ENCODE measurements around the gene DNAJC22. TPM values are rescaled to one million over a fixed set of nuclear protein-coding genes. Genes with fewer than 3 reads are reported as not detected.
A peak's percentile ranks its signal among the peaks of the same experiment; 100 is the strongest.

DNAJC22 gene
- total and polyA plus RNA-seq, 9 of the 15 experiments (the other 6 are each of a cell fraction or from before 2014, with no cell fraction given), result 0.10 to 1.2 (median 0.47) TPM

DNA sequence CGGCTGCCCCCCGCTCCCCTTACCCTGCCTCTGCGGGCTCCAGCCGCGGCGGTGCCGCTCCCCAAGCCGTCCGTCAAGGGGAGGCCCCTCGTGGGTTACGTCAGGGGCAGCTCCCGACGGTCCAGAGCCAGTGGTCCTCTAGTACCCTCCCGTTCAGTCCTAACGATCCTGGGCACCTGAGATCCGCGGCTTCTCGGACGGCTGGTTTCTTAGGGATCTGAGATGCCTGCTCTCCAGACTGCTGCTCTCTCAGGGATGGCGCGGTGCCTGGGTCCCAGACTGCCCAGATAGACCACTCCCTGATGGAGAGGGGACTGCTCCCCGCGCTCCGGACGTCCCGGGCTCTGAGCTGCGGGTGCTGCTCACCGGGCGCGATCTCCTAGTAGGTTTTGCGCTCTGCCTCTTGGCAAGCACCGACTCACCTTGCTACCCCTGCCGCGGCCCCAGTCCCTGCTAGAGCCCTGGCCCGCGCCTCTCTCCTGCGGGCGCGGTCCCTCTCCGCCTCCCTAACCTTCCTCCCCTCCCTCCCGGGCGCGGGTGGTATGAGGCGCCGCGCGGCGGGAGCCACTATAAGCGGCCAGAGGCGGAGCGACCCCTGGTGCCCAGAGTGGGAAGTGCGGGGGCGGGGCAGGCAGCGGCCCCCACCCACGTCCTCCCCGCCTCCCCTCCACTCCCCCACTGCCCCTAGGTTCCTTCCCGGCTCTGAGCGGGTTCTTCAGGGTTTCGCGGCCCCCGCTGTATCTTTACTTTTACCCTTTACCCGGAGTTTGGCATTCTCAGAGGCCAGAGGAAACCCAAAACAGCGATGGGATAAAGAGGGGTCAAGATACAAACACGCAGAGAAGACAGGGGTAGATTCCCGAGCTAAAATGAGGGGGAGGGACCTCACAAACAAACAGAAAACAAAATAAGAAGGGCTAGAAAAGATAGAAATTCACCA is 9.8 kb upstream of the DNAJC22 start, which contains the start of gene C1QL4 (continued):
- TF ChIP-seq, protein P1, sequence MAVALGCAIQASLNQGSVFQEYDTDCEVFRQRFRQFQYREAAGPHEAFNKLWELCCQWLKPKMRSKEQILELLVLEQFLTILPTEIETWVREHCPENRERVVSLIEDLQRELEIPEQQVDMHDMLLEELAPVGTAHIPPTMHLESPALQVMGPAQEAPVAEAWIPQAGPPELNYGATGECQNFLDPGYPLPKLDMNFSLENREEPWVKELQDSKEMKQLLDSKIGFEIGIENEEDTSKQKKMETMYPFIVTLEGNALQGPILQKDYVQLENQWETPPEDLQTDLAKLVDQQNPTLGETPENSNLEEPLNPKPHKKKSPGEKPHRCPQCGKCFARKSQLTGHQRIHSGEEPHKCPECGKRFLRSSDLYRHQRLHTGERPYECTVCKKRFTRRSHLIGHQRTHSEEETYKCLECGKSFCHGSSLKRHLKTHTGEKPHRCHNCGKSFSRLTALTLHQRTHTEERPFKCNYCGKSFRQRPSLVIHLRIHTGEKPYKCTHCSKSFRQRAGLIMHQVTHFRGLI (CRISPR knock-in tag; IDR thresholded peaks at IDR 0.05), result no peak
- TF ChIP-seq POLR2AphosphoS5 (IDR thresholded peaks at IDR 0.05; ENCODE audit: control insufficient read depth, insufficient read depth, low read depth, low read length) (no peak), BRCA1 (IDR thresholded peaks at IDR 0.05) (no peak), BRCA1 (CRISPR knock-in tag; IDR thresholded peaks at IDR 0.05) (no peak), ZFPM2 (CRISPR knock-in tag; IDR thresholded peaks at IDR 0.05) (no peak), KLF13 (tag; IDR thresholded peaks at IDR 0.05; ENCODE audit: borderline replicate concordance, low read depth) (0 out of 2 replicates have a peak, but pooled peaks have one; percentile 28), ZNF134 (CRISPR knock-in tag; conservative IDR thresholded peaks at IDR 0.05) (no peak), XRCC5 (IDR thresholded peaks at IDR 0.05; ENCODE audit: low read depth, low read length) (peak; percentile 58; the same call in 1 of the 2 replicates), HDAC3 (IDR thresholded peaks at IDR 0.05; ENCODE audit: borderline replicate concordance, partially characterized antibody) (no peak), POLR2AphosphoS2 (IDR thresholded peaks at IDR 0.05; ENCODE audit: low read length) (no peak), ZFX (CRISPR knock-in tag; IDR thresholded peaks at IDR 0.05) (peak; percentile 43; the same call in 1 of the 2 replicates), DPF2 (IDR thresholded peaks at IDR 0.05) (no peak), ZNF184 (CRISPR knock-in tag; IDR thresholded peaks at IDR 0.05) (no peak), NFYB (IDR thresholded peaks at IDR 0.05; ENCODE audit: extremely low read depth, insufficient read length) (no peak), HNRNPH1 (optimal IDR thresholded peaks at IDR 0.05; ENCODE audit: low read depth, low read length) (no peak), PCBP2 (IDR thresholded peaks at IDR 0.05; ENCODE audit: low read depth, low read length, poor library complexity, severe bottlenecking) (no peak), ZKSCAN1 (IDR thresholded peaks at IDR 0.05; ENCODE audit: low read depth, low read length) (no peak), LARP7 (IDR thresholded peaks at IDR 0.05) (no peak), FOSL1 (tag; conservative IDR thresholded peaks at IDR 0.05) (no peak)
- TF ChIP-seq, protein P2, sequence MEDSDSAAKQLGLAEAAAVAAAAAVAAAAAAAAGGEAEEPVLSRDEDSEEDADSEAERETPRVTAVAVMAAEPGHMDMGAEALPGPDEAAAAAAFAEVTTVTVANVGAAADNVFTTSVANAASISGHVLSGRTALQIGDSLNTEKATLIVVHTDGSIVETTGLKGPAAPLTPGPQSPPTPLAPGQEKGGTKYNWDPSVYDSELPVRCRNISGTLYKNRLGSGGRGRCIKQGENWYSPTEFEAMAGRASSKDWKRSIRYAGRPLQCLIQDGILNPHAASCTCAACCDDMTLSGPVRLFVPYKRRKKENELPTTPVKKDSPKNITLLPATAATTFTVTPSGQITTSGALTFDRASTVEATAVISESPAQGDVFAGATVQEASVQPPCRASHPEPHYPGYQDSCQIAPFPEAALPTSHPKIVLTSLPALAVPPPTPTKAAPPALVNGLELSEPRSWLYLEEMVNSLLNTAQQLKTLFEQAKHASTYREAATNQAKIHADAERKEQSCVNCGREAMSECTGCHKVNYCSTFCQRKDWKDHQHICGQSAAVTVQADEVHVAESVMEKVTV (CRISPR knock-in tag; IDR thresholded peaks at IDR 0.05), result no peak
- TF ChIP-seq, protein P3, sequence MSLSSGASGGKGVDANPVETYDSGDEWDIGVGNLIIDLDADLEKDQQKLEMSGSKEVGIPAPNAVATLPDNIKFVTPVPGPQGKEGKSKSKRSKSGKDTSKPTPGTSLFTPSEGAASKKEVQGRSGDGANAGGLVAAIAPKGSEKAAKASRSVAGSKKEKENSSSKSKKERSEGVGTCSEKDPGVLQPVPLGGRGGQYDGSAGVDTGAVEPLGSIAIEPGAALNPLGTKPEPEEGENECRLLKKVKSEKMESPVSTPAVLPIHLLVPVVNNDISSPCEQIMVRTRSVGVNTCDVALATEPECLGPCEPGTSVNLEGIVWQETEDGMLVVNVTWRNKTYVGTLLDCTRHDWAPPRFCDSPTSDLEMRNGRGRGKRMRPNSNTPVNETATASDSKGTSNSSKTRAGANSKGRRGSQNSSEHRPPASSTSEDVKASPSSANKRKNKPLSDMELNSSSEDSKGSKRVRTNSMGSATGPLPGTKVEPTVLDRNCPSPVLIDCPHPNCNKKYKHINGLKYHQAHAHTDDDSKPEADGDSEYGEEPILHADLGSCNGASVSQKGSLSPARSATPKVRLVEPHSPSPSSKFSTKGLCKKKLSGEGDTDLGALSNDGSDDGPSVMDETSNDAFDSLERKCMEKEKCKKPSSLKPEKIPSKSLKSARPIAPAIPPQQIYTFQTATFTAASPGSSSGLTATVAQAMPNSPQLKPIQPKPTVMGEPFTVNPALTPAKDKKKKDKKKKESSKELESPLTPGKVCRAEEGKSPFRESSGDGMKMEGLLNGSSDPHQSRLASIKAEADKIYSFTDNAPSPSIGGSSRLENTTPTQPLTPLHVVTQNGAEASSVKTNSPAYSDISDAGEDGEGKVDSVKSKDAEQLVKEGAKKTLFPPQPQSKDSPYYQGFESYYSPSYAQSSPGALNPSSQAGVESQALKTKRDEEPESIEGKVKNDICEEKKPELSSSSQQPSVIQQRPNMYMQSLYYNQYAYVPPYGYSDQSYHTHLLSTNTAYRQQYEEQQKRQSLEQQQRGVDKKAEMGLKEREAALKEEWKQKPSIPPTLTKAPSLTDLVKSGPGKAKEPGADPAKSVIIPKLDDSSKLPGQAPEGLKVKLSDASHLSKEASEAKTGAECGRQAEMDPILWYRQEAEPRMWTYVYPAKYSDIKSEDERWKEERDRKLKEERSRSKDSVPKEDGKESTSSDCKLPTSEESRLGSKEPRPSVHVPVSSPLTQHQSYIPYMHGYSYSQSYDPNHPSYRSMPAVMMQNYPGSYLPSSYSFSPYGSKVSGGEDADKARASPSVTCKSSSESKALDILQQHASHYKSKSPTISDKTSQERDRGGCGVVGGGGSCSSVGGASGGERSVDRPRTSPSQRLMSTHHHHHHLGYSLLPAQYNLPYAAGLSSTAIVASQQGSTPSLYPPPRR (CRISPR knock-in tag; IDR thresholded peaks at IDR 0.05; ENCODE audit: borderline replicate concordance), result peak; percentile 20; the same call in 1 of the 2 replicates
